GM19467 (cell line): ENCODE data around the gene LRRC8B.
"Not testable (repeated sequence)": the region's sequence is repeated elsewhere in the genome, so short reads cannot be mapped to it uniquely, and the experiment has no call there.

ENCODE experiments used
- ATAC-seq: cut with Tn5 transposase; IDR thresholded peaks from one replicate; pipeline ENCODE4 v1.9.1; 2021; ENCODE audit warnings: mild to moderate bottlenecking, moderate library complexity; ENCODE audit not compliant: unreplicated experiment

The LRRC8B gene

GRCh38 chr1:89578946-89579684, 54.5 kb downstream of the LRRC8B start:
- no peak for ATAC-seq

- ATAC-seq: no peak
Measured at GRCh38 chr1:89580036-89580435, 55.4 kb downstream of the LRRC8B start.

GRCh38 chr1:89581859-89582258, 57.2 kb downstream of the LRRC8B start:
- ATAC-seq: no peak

- ATAC-seq: no peak
Measured at GRCh38 chr1:89582571-89582970, 57.9 kb downstream of the LRRC8B start.

- no peak for ATAC-seq
Measured at GRCh38 chr1:89584211-89584610, 59.6 kb downstream of the LRRC8B start.

GRCh38 chr1:89584781-89585180, 60.2 kb downstream of the LRRC8B start:
- ATAC-seq: no peak

- ATAC-seq: no peak
Measured at GRCh38 chr1:89587729-89588161, 63.1 kb downstream of the LRRC8B start.

GRCh38 chr1:89588480-89588879, 63.9 kb downstream of the LRRC8B start:
- no peak for ATAC-seq

- no peak for ATAC-seq
Measured at GRCh38 chr1:89589515-89589914, 64.9 kb downstream of the LRRC8B start.

GRCh38 chr1:89590341-89591080, 65.9 kb downstream of the LRRC8B start:
- ATAC-seq: no peak

- ATAC-seq: not testable (repeated sequence)
Measured at GRCh38 chr1:89592861-89593302, 68.3 kb downstream of the LRRC8B start.

GRCh38 chr1:89594096-89594740, 69.6 kb downstream of the LRRC8B start:
- ATAC-seq: no peak

GRCh38 chr1:89596698-89597097, 72.1 kb downstream of the LRRC8B start:
- no peak for ATAC-seq

- ATAC-seq: no peak
Measured at GRCh38 chr1:89598450-89599331, 74.1 kb downstream of the LRRC8B start.

- ATAC-seq: no peak
Measured at GRCh38 chr1:89599332-89599630, 74.7 kb downstream of the LRRC8B start.

GRCh38 chr1:89600451-89601224, 76.0 kb downstream of the LRRC8B start:
- ATAC-seq: no peak

GRCh38 chr1:89602871-89603404, 78.3 kb downstream of the LRRC8B start:
- no peak for ATAC-seq

- ATAC-seq: no peak
Measured at GRCh38 chr1:89603651-89604413, 79.2 kb downstream of the LRRC8B start.

GRCh38 chr1:89604414-89604735, 79.7 kb downstream of the LRRC8B start:
- no peak for ATAC-seq
